Kidney (tissue), 14 donors: ENCODE results near the gene POPDC3. TPM values are rescaled to one million over a fixed set of nuclear protein-coding genes. Genes with fewer than 3 reads are reported as not detected.

Experiments used
- DNase-seq, 5 donors: peaks; one replicate each; pipeline ENCODE4 v3.0.0-alpha.2; 2013 to 2020
- FAIRE-seq: peaks from 2 replicates; lab custom pipeline; 2012; peaks lifted over from hg19 to GRCh38; lab: Jason Lieb, UNC
- H3K27ac ChIP-seq, 2 donors: one replicate each; pipeline ENCODE4 v1.7.0; 2013; ENCODE audit warnings: low read depth in 2 of 2, low read length in 2 of 2, inconsistent platforms in 1 of 2
- H3K27me3 ChIP-seq: one replicate; pipeline ENCODE4 v1.7.1; 2013; ENCODE audit warnings: low read length, inconsistent platforms; ENCODE audit not compliant: control insufficient read depth, insufficient read depth
- H3K36me3 ChIP-seq, 3 donors: one replicate each; pipeline versions ENCODE4 v1.7.0 to v1.7.1; 2013; ENCODE audit warnings: low read length in 3 of 3, control low read depth in 1 of 3, inconsistent platforms in 1 of 3; ENCODE audit not compliant: insufficient read depth in 3 of 3, control insufficient read depth in 2 of 3
- H3K4me1 ChIP-seq, 3 donors: one replicate each; pipeline versions ENCODE4 v1.7.0 to v1.7.1; 2013; ENCODE audit warnings: low read length in 3 of 3, inconsistent platforms in 1 of 3, low read depth in 1 of 3; ENCODE audit not compliant: control insufficient read depth in 2 of 3, insufficient read depth in 2 of 3
- H3K4me3 ChIP-seq, 3 donors: one replicate each; pipeline versions ENCODE4 v1.7.0 to v1.8.1; 2013; ENCODE audit warnings: low read length in 3 of 3, control low read depth in 1 of 3, inconsistent platforms in 1 of 3
- H3K9ac ChIP-seq, 3 donors: one replicate each; pipeline versions ENCODE4 v1.7.0 to v1.7.1; 2013; ENCODE audit warnings: low read length in 3 of 3, control low read depth in 1 of 3, inconsistent platforms in 1 of 3
- H3K9me3 ChIP-seq, 3 donors: one replicate each; pipeline versions ENCODE4 v1.7.0 to v1.7.1; 2013; ENCODE audit warnings: low read length in 3 of 3, control low read depth in 1 of 3, inconsistent platforms in 1 of 3; ENCODE audit not compliant: control insufficient read depth in 2 of 3, insufficient read depth in 1 of 3
- CTCF ChIP-seq: IDR thresholded peaks from 3 replicates; pipeline ENCODE4 v1.5.1; 2012; ENCODE audit warnings: mild to moderate bottlenecking, moderate library complexity, borderline replicate concordance; ENCODE audit not compliant: insufficient read depth; ENCODE audit errors: extremely low read depth
- intact Hi-C: fragments of 100-400 bp; cut with DNase I; formaldehyde crosslinking; loops from one replicate; pipeline ENCODE4 v1.11.1; 2022
- polyA plus RNA-seq: library from polyadenylated mRNA; stranded (reverse); fragments of 350-450 nt; fragmentation: Illumina TruSeq; extraction: RNeasy Lipid Tissue Mini Kit (QIAGEN cat#74804); gene quantifications from one replicate; pipeline ENCODE4 v1.2.3, GENCODE V29; 2014; ENCODE audit warnings: low read depth, low replicate concordance; ENCODE audit not compliant: insufficient read depth
- total RNA-seq: library from RNA; stranded (reverse); fragmentation: NEBNext Ultra II Directional; extraction: Animal tissue kit (Norgen Biotek cat#: 25700); gene quantifications from one replicate; pipeline ENCODE4 v1.2.1, GENCODE V29; 2021
- donor health status: control.
- donor health status: control.
- donor health status: control.
- donor health status: control.
- donor health status: control.
- donor health status: DM: yes; HTN: yes; CAD: no.
- donor health status: Normal renal cell carcinoma (clear cell type).

Gene POPDC3
- total and polyA plus RNA-seq, 2 donors from 2014 or later = not detected

GRCh38 chr6:105193647-105194046, 13.8 kb upstream of the POPDC3 start:
- no peaks in the 10 kb centered on the region for H3K27me3 ChIP-seq
- H3K27ac ChIP-seq = no peak overlapping the region
- H3K4me3 ChIP-seq = no peak overlapping the region
- H3K9me3 ChIP-seq = peaks cover 0 to 4% (median 0%) of the 10 kb centered on the region in 3 donors
- H3K36me3 ChIP-seq = no peaks in the 10 kb centered on the region
- DNase-seq (no peak), FAIRE-seq (no peak)
- intact Hi-C loops = no loop called here
- H3K4me1 ChIP-seq = no peaks in the 10 kb centered on the region
- TF ChIP-seq CTCF = no peak
- H3K9ac ChIP-seq = no peak overlapping the region

GRCh38 chr6:105192707-105193465, 13.1 kb upstream of the POPDC3 start:
- Histone ChIP-seq H3K9ac (no peak overlapping the region), H3K4me1 (no peaks in the 10 kb centered on the region), H3K9me3 (peaks cover 0 to 4% (median 0%) of the 10 kb centered on the region in 3 donors), H3K36me3 (no peaks in the 10 kb centered on the region), H3K27ac (no peak overlapping the region), H3K27me3 (no peaks in the 10 kb centered on the region), H3K4me3 (no peak overlapping the region)
- no peak for FAIRE-seq
- no peak for TF ChIP-seq CTCF
- intact Hi-C loops = no loop called here
- no peak for DNase-seq

- no peaks in the 10 kb centered on the region for H3K27me3 ChIP-seq
- intact Hi-C loops = no loop called here
- no peaks in the 10 kb centered on the region for H3K4me1 ChIP-seq
- no peak overlapping the region for H3K9ac ChIP-seq
- FAIRE-seq (no peak), DNase-seq (no peak)
- no peak for TF ChIP-seq CTCF
- H3K27ac ChIP-seq = no peak overlapping the region
- H3K9me3 ChIP-seq = no peaks in the 10 kb centered on the region
- H3K4me3 ChIP-seq = no peak overlapping the region
- H3K36me3 ChIP-seq = no peaks in the 10 kb centered on the region
Observed at GRCh38 chr6:105191351-105191750, 11.5 kb upstream of the POPDC3 start.
